Gastrocnemius medialis (tissue), 4 donors: Measurements from ENCODE around the gene NAAA. TPM values are rescaled to one million over a fixed set of nuclear protein-coding genes. Genes with fewer than 3 reads are reported as not detected.
"Not testable (repeated sequence)": the region's sequence is repeated elsewhere in the genome, so short reads cannot be mapped to it uniquely, and the experiment has no call there.

Source experiments
- ATAC-seq, 2 donors: fragments of 150-250 bp; one replicate each; pipeline ENCODE4 v1.9.1; 2016
- DNase-seq, 2 donors: peaks; one replicate each; pipeline ENCODE4 v3.0.0-alpha.2; 2019
- H3K27ac ChIP-seq, 4 donors: fragments of 200-600 bp; sonication (generic); 1 replicate in 1 of 4; 2 replicates in 3 of 4; pipeline ENCODE4 v1.5.1; 2016 to 2018; ENCODE audit warnings: mild to moderate bottlenecking in 2 of 4, moderate library complexity in 1 of 4
- H3K27me3 ChIP-seq, 3 donors: fragments of 200-600 bp; sonication (generic) in 2 of 3; 1 replicate in 1 of 3; 2 replicates in 2 of 3; pipeline versions ENCODE4 v1.5.1 to v1.6.0; 2016 to 2019; ENCODE audit warnings: mild to moderate bottlenecking in 1 of 3, moderate library complexity in 1 of 3
- H3K36me3 ChIP-seq, 2 donors: fragments of 200-600 bp; sonication (generic) in 1 of 2; one replicate each; pipeline ENCODE4 v1.5.1; 2017 to 2018
- H3K4me1 ChIP-seq, 2 donors: fragments of 200-600 bp; sonication (generic) in 1 of 2; one replicate each; pipeline ENCODE4 v1.5.1; 2016 to 2017; ENCODE audit warnings: mild to moderate bottlenecking in 2 of 2
- H3K4me3 ChIP-seq, 4 donors: fragments of 200-600 bp; sonication (generic) in 3 of 4; 1 replicate in 1 of 4; 2 replicates in 3 of 4; pipeline ENCODE4 v1.5.1; 2016 to 2019; ENCODE audit warnings: mild to moderate bottlenecking in 2 of 4
- H3K9me3 ChIP-seq, 3 donors: fragments of 200-600 bp; sonication (generic) in 2 of 3; 1 replicate in 1 of 3; 2 replicates in 2 of 3; pipeline ENCODE4 v1.5.1; 2016 to 2019
- CTCF ChIP-seq, 5 experiments: fragments of 450-650 bp in 3 of 5; fragments of 200-600 bp in 2 of 5; sonication (generic) in 2 of 5; IDR thresholded peaks in 4 of 5; conservative IDR thresholded peaks in 1 of 5; 1 replicate in 4 of 5; 2 replicates in 1 of 5; pipeline ENCODE4 v1.5.1; 2016 to 2019; ENCODE audit warnings: antibody characterized with exemption in 5 of 5, mild to moderate bottlenecking in 3 of 5, moderate library complexity in 3 of 5
- POLR2A ChIP-seq, 2 donors: fragments of 450-650 bp; IDR thresholded peaks; one replicate each; pipeline ENCODE4 v1.6.1; 2017; ENCODE audit warnings: antibody characterized with exemption in 2 of 2, mild to moderate bottlenecking in 2 of 2, moderate library complexity in 2 of 2
- in situ Hi-C, 4 donors: fragments of 200-750 bp; cut with MboI; loops; one replicate each; pipeline versions ENCODE4 v1.15.0 to v1.8.0; 2017; ENCODE audit warnings: low sequenced_read_pairs in 4 of 4
- intact Hi-C: fragments of 100-400 bp; cut with DNase I; formaldehyde crosslinking; loops from one replicate; pipeline ENCODE4 v1.15.1; 2023; ENCODE audit warnings: low total_unique reads
- total RNA-seq, 4 donors: library from RNA; depleted of rRNA; stranded (reverse); fragments of >200 nt; gene quantifications; one replicate each; pipeline versions ENCODE4 v1.1.0 to v1.2.3, GENCODE V29; 2016

NAAA gene
- total RNA-seq, 4 donors from 2014 or later, result 18.5 to 69.8 (median 42.3) TPM

GRCh38 chr4:75919920-75920319 lies 20.9 kb downstream of the NAAA start:
- no peak for TF ChIP-seq POLR2A (IDR thresholded peaks at IDR 0.05)
- no peak for TF ChIP-seq CTCF (IDR thresholded peaks at IDR 0.05 in 4 of 5, conservative IDR thresholded peaks at IDR 0.05 in 1 of 5)
- DNase-seq (no peak), ATAC-seq (no peak)
- H3K9me3 ChIP-seq, result no peaks in the 10 kb centered on the region
- no peaks in the 10 kb centered on the region for H3K27me3 ChIP-seq
- H3K36me3 ChIP-seq, result peaks cover 0 to 39% of the 10 kb centered on the region in 2 donors
- H3K4me1 ChIP-seq, result no peaks in the 10 kb centered on the region
- no peak overlapping the region for H3K27ac ChIP-seq
- H3K4me3 ChIP-seq, result no peak overlapping the region
- intact Hi-C loops (no loop called here), in situ Hi-C loops (no loop called here)

- Histone ChIP-seq H3K36me3 (peaks cover 0 to 25% of the 10 kb centered on the region in 2 donors), H3K9me3 (no peaks in the 10 kb centered on the region), H3K27me3 (no peaks in the 10 kb centered on the region), H3K4me3 (no peak overlapping the region), H3K4me1 (no peaks in the 10 kb centered on the region), H3K27ac (no peak overlapping the region)
- in situ Hi-C loops (no loop called here), intact Hi-C loops (no loop called here)
- ATAC-seq (no peak), DNase-seq (no peak)
- TF ChIP-seq CTCF (IDR thresholded peaks at IDR 0.05 in 4 of 5, conservative IDR thresholded peaks at IDR 0.05 in 1 of 5), result peak in 3 of 5 experiments; percentile 39 to 63 (median 41)
- no peak for TF ChIP-seq POLR2A (IDR thresholded peaks at IDR 0.05)
Measured at GRCh38 chr4:75916091-75916661, 24.6 kb downstream of the NAAA start.

GRCh38 chr4:75912968-75913367 lies 27.8 kb downstream of the NAAA start:
- Histone ChIP-seq H3K4me3 (no peak overlapping the region), H3K27me3 (no peaks in the 10 kb centered on the region), H3K4me1 (no peaks in the 10 kb centered on the region), H3K9me3 (no peaks in the 10 kb centered on the region), H3K36me3 (peaks cover 0 to 3% of the 10 kb centered on the region in 2 donors), H3K27ac (no peak overlapping the region)
- in situ Hi-C loops (no loop called here), intact Hi-C loops (no loop called here)
- TF ChIP-seq CTCF (IDR thresholded peaks at IDR 0.05 in 4 of 5, conservative IDR thresholded peaks at IDR 0.05 in 1 of 5), result no peak
- no peak for TF ChIP-seq POLR2A (IDR thresholded peaks at IDR 0.05)
- DNase-seq (no peak), ATAC-seq (no peak)

GRCh38 chr4:75910831-75911230 lies 30.0 kb downstream of the NAAA start:
- ATAC-seq, H3K27ac ChIP-seq, H3K9me3 ChIP-seq, DNase-seq, intact Hi-C loops, H3K36me3 ChIP-seq, in situ Hi-C loops, H3K27me3 ChIP-seq, H3K4me3 ChIP-seq, H3K4me1 ChIP-seq: not testable (repeated sequence)

- TF ChIP-seq POLR2A (IDR thresholded peaks at IDR 0.05) (no peak), CTCF (IDR thresholded peaks at IDR 0.05 in 4 of 5, conservative IDR thresholded peaks at IDR 0.05 in 1 of 5) (no peak)
- Histone ChIP-seq H3K27me3 (no peaks in the 10 kb centered on the region), H3K36me3 (no peaks in the 10 kb centered on the region), H3K27ac (no peak overlapping the region), H3K4me1 (no peaks in the 10 kb centered on the region), H3K9me3 (no peaks in the 10 kb centered on the region), H3K4me3 (no peak overlapping the region)
- intact Hi-C loops, result no loop called here
- ATAC-seq, result no peak
- no peak for DNase-seq
- in situ Hi-C loops, result no loop called here
Measured at GRCh38 chr4:75909405-75909804, 31.4 kb downstream of the NAAA start.
